ENCODE results near the gene SLC47A1.
"Not testable (repeated sequence)": the region's sequence is repeated elsewhere in the genome, so short reads cannot be mapped to it uniquely, and the experiment has no call there.

Gene SLC47A1

DNA sequence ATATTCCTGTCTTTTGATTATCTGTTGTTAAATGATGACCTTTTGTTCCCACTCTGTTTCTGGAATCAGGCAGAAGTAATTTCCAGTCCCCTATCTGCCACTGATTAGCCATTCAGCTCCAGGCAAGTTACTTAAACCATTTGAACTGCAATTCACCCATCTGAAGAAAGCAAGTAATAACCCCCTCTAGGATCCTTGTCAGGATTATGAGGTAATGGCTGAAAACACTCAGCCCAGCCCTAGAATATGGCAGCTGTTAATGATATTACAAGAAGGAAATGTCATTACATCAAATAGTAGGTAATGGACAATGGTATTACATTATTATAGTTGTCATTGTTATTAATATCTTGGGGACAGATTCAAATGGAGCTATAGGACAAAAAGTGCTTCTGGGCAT is 16.0 kb upstream of the SLC47A1 start:
- no peak overlapping the region for H4K91ac ChIP-seq (ENCODE audit: low read depth, low read length)
- no peak overlapping the region for H3K27ac ChIP-seq (ENCODE audit: low read depth, low read length)
- H3K36me3 ChIP-seq (ENCODE audit: control insufficient read depth in 1 of 2, insufficient read depth in 2 of 2, low read length in 2 of 2) = no peaks in the 10 kb centered on the region
- no peak overlapping the region for H2AFZ ChIP-seq (ENCODE audit: insufficient read depth, low read length, poor library complexity)
- no peaks in the 10 kb centered on the region for H3K27me3 ChIP-seq (ENCODE audit: insufficient read depth, low read length)
- H4K8ac ChIP-seq (ENCODE audit: low read depth, low read length) = no peak overlapping the region
- no peaks in the 10 kb centered on the region for H3K9me3 ChIP-seq (ENCODE audit: insufficient read depth, low read depth, low read length)
- no peaks in the 10 kb centered on the region for H3K79me2 ChIP-seq (ENCODE audit: control insufficient read depth, insufficient read depth, low read length, poor library complexity)
- no peak overlapping the region for H3K23ac ChIP-seq (ENCODE audit: low read length)
- H2BK5ac ChIP-seq (ENCODE audit: low read depth, low read length, poor library complexity) = no peak overlapping the region
- no peak overlapping the region for H3K4me3 ChIP-seq (ENCODE audit: low read depth, low read length)
- no peak overlapping the region for H3K4me2 ChIP-seq (ENCODE audit: low read length)
- no peak overlapping the region for H2AK5ac ChIP-seq (ENCODE audit: low read length)
- H2BK12ac ChIP-seq (ENCODE audit: low read length) = no peak overlapping the region
- H3K18ac ChIP-seq (ENCODE audit: low read length) = no peak overlapping the region
- no peak overlapping the region for H2BK120ac ChIP-seq (ENCODE audit: insufficient read depth, low read length, poor library complexity)
- no peak overlapping the region for H3K9ac ChIP-seq (ENCODE audit: low read length)
- H3K79me1 ChIP-seq (ENCODE audit: low read length) = no peaks in the 10 kb centered on the region
- no peaks in the 10 kb centered on the region for H3K4me1 ChIP-seq (ENCODE audit: control insufficient read depth in 1 of 2, insufficient read depth in 2 of 2, low read length in 2 of 2)
- H3K14ac ChIP-seq (ENCODE audit: low read length) = no peak overlapping the region
- DNase-seq = no peak
- H4K12ac ChIP-seq (ENCODE audit: low read depth, low read length) = no peak overlapping the region
- H3K4ac ChIP-seq (ENCODE audit: low read depth, low read length) = no peak overlapping the region

DNA sequence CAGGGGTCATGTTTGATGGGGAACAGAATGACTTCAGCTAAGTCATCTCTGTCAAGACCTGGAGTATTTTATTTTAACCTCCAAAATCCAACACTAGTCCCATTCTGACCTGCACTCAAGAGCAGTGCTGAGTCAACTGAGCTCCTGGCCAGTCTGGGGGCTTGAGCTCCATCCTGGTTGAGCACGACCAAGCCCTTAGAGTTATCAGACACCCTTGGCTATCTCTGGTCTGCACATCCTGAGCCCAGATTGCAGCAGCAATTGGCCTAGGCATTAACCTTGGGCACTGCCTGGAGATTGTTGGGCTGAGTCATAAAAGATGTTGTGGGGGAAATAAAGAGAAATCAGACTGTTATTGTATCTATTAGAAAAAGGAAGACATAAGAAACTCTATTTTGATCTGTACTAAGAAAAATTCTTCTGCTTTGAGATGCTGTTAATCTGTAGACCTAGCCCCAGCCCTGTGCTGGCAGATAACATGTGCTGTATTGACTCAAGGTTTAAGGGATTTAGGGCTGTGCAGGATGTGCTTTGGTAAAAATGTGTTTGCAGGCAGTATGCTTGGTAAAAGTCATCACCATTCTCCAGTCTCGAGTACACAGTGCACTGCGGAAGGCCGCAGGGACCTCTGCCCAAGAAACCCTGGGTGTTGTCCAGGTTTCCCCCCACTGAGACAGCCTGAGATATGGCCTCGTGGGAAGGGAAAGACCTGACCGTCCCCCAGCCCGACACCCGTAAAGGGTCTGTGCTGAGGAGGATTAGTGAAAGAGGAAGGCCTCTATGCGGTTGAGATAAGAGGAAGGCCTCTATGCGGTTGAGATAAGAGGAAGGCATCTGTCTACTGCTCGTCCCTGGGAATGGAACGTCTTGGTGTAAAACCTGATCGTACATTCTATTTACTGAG is 14.0 kb upstream of the SLC47A1 start:
- WGBS (ENCODE audit: extremely low coverage, insufficient coverage, insufficient read length) = no CpG with 5 or more reads among the region's 13 CpGs
- not testable (repeated sequence) for H3K27ac ChIP-seq (ENCODE audit: low read depth, low read length); H3K4me2 ChIP-seq (ENCODE audit: low read length); DNase-seq; H2AK5ac ChIP-seq (ENCODE audit: low read length); H3K79me2 ChIP-seq (ENCODE audit: control insufficient read depth, insufficient read depth, low read length, poor library complexity); H3K9me3 ChIP-seq (ENCODE audit: insufficient read depth, low read depth, low read length); H3K27me3 ChIP-seq (ENCODE audit: insufficient read depth, low read length); H4K91ac ChIP-seq (ENCODE audit: low read depth, low read length); H4K8ac ChIP-seq (ENCODE audit: low read depth, low read length); H3K9ac ChIP-seq (ENCODE audit: low read length); H3K36me3 ChIP-seq (ENCODE audit: control insufficient read depth in 1 of 2, insufficient read depth in 2 of 2, low read length in 2 of 2); H2BK120ac ChIP-seq (ENCODE audit: insufficient read depth, low read length, poor library complexity); H3K18ac ChIP-seq (ENCODE audit: low read length); H3K4me3 ChIP-seq (ENCODE audit: low read depth, low read length); H3K4me1 ChIP-seq (ENCODE audit: control insufficient read depth in 1 of 2, insufficient read depth in 2 of 2, low read length in 2 of 2); H3K79me1 ChIP-seq (ENCODE audit: low read length); H3K14ac ChIP-seq (ENCODE audit: low read length); H3K4ac ChIP-seq (ENCODE audit: low read depth, low read length); H3K23ac ChIP-seq (ENCODE audit: low read length); H2BK12ac ChIP-seq (ENCODE audit: low read length); H2BK5ac ChIP-seq (ENCODE audit: low read depth, low read length, poor library complexity); H2AFZ ChIP-seq (ENCODE audit: insufficient read depth, low read length, poor library complexity); H4K12ac ChIP-seq (ENCODE audit: low read depth, low read length)

DNA sequence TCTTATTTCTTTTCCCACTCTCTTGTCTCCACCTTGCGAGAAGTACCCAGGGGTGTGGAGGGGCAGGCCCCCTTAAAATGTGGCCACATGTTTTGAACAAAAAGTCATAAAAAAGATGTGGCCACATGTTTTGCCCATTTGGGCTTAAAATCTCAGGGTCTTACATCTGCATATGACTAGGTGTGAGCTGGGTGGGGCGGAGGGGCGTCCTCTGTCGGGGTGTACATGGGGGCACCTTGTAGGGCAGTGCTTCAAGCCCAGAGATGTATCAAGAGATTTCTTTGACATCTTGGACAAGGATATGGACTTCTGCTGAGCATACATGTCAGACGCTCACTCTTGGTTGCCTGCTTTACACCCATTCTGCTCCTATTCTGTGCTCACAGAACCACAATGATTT is 13.0 kb upstream of the SLC47A1 start:
- no peaks in the 10 kb centered on the region for H3K79me2 ChIP-seq (ENCODE audit: control insufficient read depth, insufficient read depth, low read length, poor library complexity)
- H4K8ac ChIP-seq (ENCODE audit: low read depth, low read length) = no peak overlapping the region
- H3K4me3 ChIP-seq (ENCODE audit: low read depth, low read length) = no peak overlapping the region
- H3K4ac ChIP-seq (ENCODE audit: low read depth, low read length) = no peak overlapping the region
- H3K4me2 ChIP-seq (ENCODE audit: low read length) = no peak overlapping the region
- WGBS (ENCODE audit: extremely low coverage, insufficient coverage, insufficient read length) = no CpG with 5 or more reads among the region's 5 CpGs
- H2BK120ac ChIP-seq (ENCODE audit: insufficient read depth, low read length, poor library complexity) = no peak overlapping the region
- no peak overlapping the region for H4K91ac ChIP-seq (ENCODE audit: low read depth, low read length)
- no peak overlapping the region for H4K12ac ChIP-seq (ENCODE audit: low read depth, low read length)
- H3K79me1 ChIP-seq (ENCODE audit: low read length) = no peaks in the 10 kb centered on the region
- H3K27ac ChIP-seq (ENCODE audit: low read depth, low read length) = no peak overlapping the region
- no peak overlapping the region for H2AK5ac ChIP-seq (ENCODE audit: low read length)
- DNase-seq = no peak
- no peaks in the 10 kb centered on the region for H3K36me3 ChIP-seq (ENCODE audit: control insufficient read depth in 1 of 2, insufficient read depth in 2 of 2, low read length in 2 of 2)
- H2AFZ ChIP-seq (ENCODE audit: insufficient read depth, low read length, poor library complexity) = no peak overlapping the region
- H3K9me3 ChIP-seq (ENCODE audit: insufficient read depth, low read depth, low read length) = no peaks in the 10 kb centered on the region
- no peaks in the 10 kb centered on the region for H3K27me3 ChIP-seq (ENCODE audit: insufficient read depth, low read length)
- H3K9ac ChIP-seq (ENCODE audit: low read length) = no peak overlapping the region
- H3K14ac ChIP-seq (ENCODE audit: low read length) = no peak overlapping the region
- H3K18ac ChIP-seq (ENCODE audit: low read length) = no peak overlapping the region
- no peaks in the 10 kb centered on the region for H3K4me1 ChIP-seq (ENCODE audit: control insufficient read depth in 1 of 2, insufficient read depth in 2 of 2, low read length in 2 of 2)
- no peak overlapping the region for H2BK5ac ChIP-seq (ENCODE audit: low read depth, low read length, poor library complexity)
- H3K23ac ChIP-seq (ENCODE audit: low read length) = no peak overlapping the region
- H2BK12ac ChIP-seq (ENCODE audit: low read length) = no peak overlapping the region

DNA sequence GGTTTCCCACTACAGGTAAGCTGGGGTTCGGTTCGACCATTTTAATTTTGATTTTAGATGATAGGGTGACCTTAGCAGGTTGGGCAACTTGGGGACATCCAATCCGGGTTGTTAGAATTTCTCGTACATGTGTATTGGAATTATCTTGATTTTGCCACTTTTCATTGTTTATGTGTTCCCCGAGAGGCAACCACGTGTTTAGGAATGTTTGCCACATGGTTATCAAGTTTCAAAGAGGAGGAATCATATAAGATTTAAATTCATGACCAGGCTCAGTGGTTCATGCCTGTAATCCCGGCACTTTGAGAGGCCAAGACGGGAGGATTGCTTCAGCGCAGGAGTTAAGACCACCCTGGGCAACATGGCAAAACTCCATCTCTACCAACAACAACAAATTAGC is 10.0 kb upstream of the SLC47A1 start:
- no peak overlapping the region for H2BK12ac ChIP-seq (ENCODE audit: low read length)
- no peak overlapping the region for H4K91ac ChIP-seq (ENCODE audit: low read depth, low read length)
- H3K36me3 ChIP-seq (ENCODE audit: control insufficient read depth in 1 of 2, insufficient read depth in 2 of 2, low read length in 2 of 2) = no peaks in the 10 kb centered on the region
- H2BK5ac ChIP-seq (ENCODE audit: low read depth, low read length, poor library complexity) = no peak overlapping the region
- no peak overlapping the region for H2BK120ac ChIP-seq (ENCODE audit: insufficient read depth, low read length, poor library complexity)
- no peak overlapping the region for H3K23ac ChIP-seq (ENCODE audit: low read length)
- H4K8ac ChIP-seq (ENCODE audit: low read depth, low read length) = no peak overlapping the region
- no peak overlapping the region for H3K9ac ChIP-seq (ENCODE audit: low read length)
- no peaks in the 10 kb centered on the region for H3K4me1 ChIP-seq (ENCODE audit: control insufficient read depth in 1 of 2, insufficient read depth in 2 of 2, low read length in 2 of 2)
- H3K27ac ChIP-seq (ENCODE audit: low read depth, low read length) = no peak overlapping the region
- no peak overlapping the region for H3K18ac ChIP-seq (ENCODE audit: low read length)
- H3K14ac ChIP-seq (ENCODE audit: low read length) = no peak overlapping the region
- H2AK5ac ChIP-seq (ENCODE audit: low read length) = no peak overlapping the region
- no peak overlapping the region for H2AFZ ChIP-seq (ENCODE audit: insufficient read depth, low read length, poor library complexity)
- H3K79me1 ChIP-seq (ENCODE audit: low read length) = no peaks in the 10 kb centered on the region
- DNase-seq = no peak
- H3K9me3 ChIP-seq (ENCODE audit: insufficient read depth, low read depth, low read length) = no peaks in the 10 kb centered on the region
- no CpG with 5 or more reads among the region's 9 CpGs for WGBS (ENCODE audit: extremely low coverage, insufficient coverage, insufficient read length)
- H3K27me3 ChIP-seq (ENCODE audit: insufficient read depth, low read length) = no peaks in the 10 kb centered on the region
- no peaks in the 10 kb centered on the region for H3K79me2 ChIP-seq (ENCODE audit: control insufficient read depth, insufficient read depth, low read length, poor library complexity)
- H3K4me3 ChIP-seq (ENCODE audit: low read depth, low read length) = no peak overlapping the region
- H4K12ac ChIP-seq (ENCODE audit: low read depth, low read length) = no peak overlapping the region
- H3K4ac ChIP-seq (ENCODE audit: low read depth, low read length) = no peak overlapping the region
- no peak overlapping the region for H3K4me2 ChIP-seq (ENCODE audit: low read length)
